Endothelial cell of umbilical vein (primary cell): ENCODE data around the gene ZNF662. TPM values are rescaled to one million over a fixed set of nuclear protein-coding genes. Genes with fewer than 3 reads are reported as not detected.

ENCODE experiments used
- BruUV-seq: library from RNA; stranded (reverse); fragments of 400-500 nt; replicated peaks from 2 replicates; lab custom pipeline; 2021; lab: Mats Ljungman, UMichigan
- CTCF ChIA-PET: fragments of 300-600, 350-600 bp; sonication (Branson Sonifier 250); formaldehyde crosslinking; loops from one replicate; lab custom pipeline; 2021; ENCODE audit warnings: antibody characterized with exemption, inconsistent platforms; lab: Charles Lee
- POLR2A ChIA-PET: fragments of 300-600, 350-600 bp; sonication (Branson Sonifier 250); formaldehyde crosslinking; loops from one replicate; lab custom pipeline; 2021; ENCODE audit warnings: antibody characterized with exemption, inconsistent platforms; lab: Charles Lee
- DNase-seq: peaks from one replicate; pipeline ENCODE4 v3.0.0-alpha.2; 2011; ENCODE audit warnings: low read depth, low spot score
- FAIRE-seq: peaks from 2 replicates; lab custom pipeline; 2011; peaks lifted over from hg19 to GRCh38; lab: Jason Lieb, UNC
- H2AFZ ChIP-seq: 2 replicates; pipeline ENCODE4 v1.6.0; 2012; ENCODE audit warnings: low read depth, low read length, control low read depth, inconsistent platforms
- H3K27ac ChIP-seq: 2 replicates; pipeline ENCODE4 v1.5.1; 2011; ENCODE audit warnings: low read depth, mild to moderate bottlenecking, control low read depth, low read length, moderate library complexity; ENCODE audit not compliant: insufficient read depth
- H3K27me3 ChIP-seq, 2 experiments: 2 replicates each; pipeline versions ENCODE4 v1.6.0 to v1.6.1; 2011; ENCODE audit warnings: low read length in 2 of 2, mixed read lengths in 1 of 2; ENCODE audit not compliant: control insufficient read depth in 2 of 2, insufficient read depth in 2 of 2
- H3K36me3 ChIP-seq, 2 experiments: 2 replicates in 1 of 2; 3 replicates in 1 of 2; pipeline ENCODE4 v1.5.1; 2011; ENCODE audit warnings: low read length in 2 of 2, mild to moderate bottlenecking in 1 of 2, moderate library complexity in 1 of 2; ENCODE audit not compliant: control insufficient read depth in 2 of 2, insufficient read depth in 2 of 2; ENCODE audit errors: extremely low read depth in 1 of 2
- H3K4me1 ChIP-seq: 3 replicates; pipeline ENCODE4 v1.5.1; 2011; ENCODE audit warnings: mild to moderate bottlenecking, low read length; ENCODE audit not compliant: control insufficient read depth, insufficient read depth; ENCODE audit errors: extremely low read depth
- H3K4me2 ChIP-seq: 2 replicates; pipeline ENCODE4 v1.6.1; 2011; ENCODE audit warnings: low read length, control low read depth, mixed read lengths; ENCODE audit not compliant: insufficient read depth
- H3K4me3 ChIP-seq, 3 experiments: fragments of 200-600 bp in 1 of 3; sonication (generic), shearing (Covaris generic) in 1 of 3; replicated peaks in 1 of 3; 2 replicates each; pipeline ENCODE4 v1.5.1; 2011 to 2016; ENCODE audit warnings: control low read depth in 3 of 3, low read length in 3 of 3, mild to moderate bottlenecking in 2 of 3, inconsistent platforms in 1 of 3, low read depth in 1 of 3, moderate library complexity in 1 of 3; ENCODE audit not compliant: insufficient read depth in 1 of 3
- H3K79me2 ChIP-seq: 2 replicates; pipeline ENCODE4 v1.6.0; 2012; ENCODE audit warnings: low read length, inconsistent platforms; ENCODE audit not compliant: control insufficient read depth, insufficient read depth
- H3K9ac ChIP-seq: replicated peaks from 2 replicates; pipeline ENCODE3; 2011; ENCODE audit warnings: low read length, control low read depth; ENCODE audit not compliant: insufficient read depth; ENCODE audit errors: extremely low read depth
- H3K9me1 ChIP-seq: replicated peaks from 3 replicates; pipeline ENCODE4 v1.6.0; 2011; ENCODE audit warnings: mild to moderate bottlenecking, low read length; ENCODE audit not compliant: control insufficient read depth, insufficient read depth; ENCODE audit errors: extremely low read depth
- H3K9me3 ChIP-seq: replicated peaks from 2 replicates; pipeline ENCODE4 v1.5.1; 2012; ENCODE audit warnings: low read length, inconsistent platforms; ENCODE audit not compliant: control insufficient read depth, insufficient read depth
- H4K20me1 ChIP-seq: replicated peaks from 2 replicates; pipeline ENCODE3; 2011; ENCODE audit warnings: mild to moderate bottlenecking, low read length; ENCODE audit not compliant: control insufficient read depth, insufficient read depth; ENCODE audit errors: extremely low read depth
- EZH2 ChIP-seq: IDR thresholded peaks from 2 replicates; pipeline ENCODE4 v1.6.1; 2012; ENCODE audit warnings: borderline replicate concordance, low read depth, mild to moderate bottlenecking, moderate library complexity, low read length, inconsistent platforms; ENCODE audit not compliant: severe bottlenecking
- FOS ChIP-seq: IDR thresholded peaks from 2 replicates; pipeline ENCODE4 v1.6.1; 2011; ENCODE audit warnings: mild to moderate bottlenecking, low read length, moderate library complexity, borderline replicate concordance; ENCODE audit not compliant: insufficient read depth
- GATA2 ChIP-seq: IDR thresholded peaks from 2 replicates; pipeline ENCODE4 v1.7.0; 2011; ENCODE audit warnings: low read depth, mild to moderate bottlenecking, moderate library complexity, mixed read lengths, low read length; ENCODE audit not compliant: insufficient read length, insufficient read depth
- JUN ChIP-seq: IDR thresholded peaks from 2 replicates; pipeline ENCODE4 v1.6.1; 2011; ENCODE audit warnings: borderline replicate concordance, low read depth; ENCODE audit not compliant: insufficient read length, insufficient read depth
- MAX ChIP-seq: IDR thresholded peaks from 2 replicates; pipeline ENCODE4 v1.6.1; 2011; ENCODE audit not compliant: insufficient read depth, insufficient read length
- MYC ChIP-seq: IDR thresholded peaks from one replicate; pipeline ENCODE4 v1.6.1; 2011; ENCODE audit warnings: mild to moderate bottlenecking, low read depth, low read length
- POLR2A ChIP-seq: IDR thresholded peaks from 2 replicates; pipeline ENCODE4 v1.6.1; 2012; ENCODE audit warnings: low read depth, mild to moderate bottlenecking, control low read depth, low read length
- POLR2AphosphoS5 ChIP-seq: IDR thresholded peaks from 2 replicates; pipeline ENCODE4 v1.6.1; 2012; ENCODE audit warnings: low read depth, mild to moderate bottlenecking, control low read depth, low read length, moderate library complexity; ENCODE audit not compliant: insufficient read depth
- dilution Hi-C: fragments of 300-500 bp; cut with MboI; formaldehyde crosslinking; loops from one replicate; pipeline ENCODE4 v1.15.0; 2019; ENCODE audit warnings: low sequenced_read_pairs; ENCODE audit not compliant: extremely low pct_ligation_motif_present
- intact Hi-C: fragments of 100-400 bp; cut with micrococcal nuclease; formaldehyde crosslinking; loops from one replicate; pipeline ENCODE4 v1.10.0; 2022
- polyA plus RNA-seq, 4 experiments: library from polyadenylated mRNA; depleted of rRNA in 3 of 4; stranded (reverse) in 3 of 4; unstranded in 1 of 4; fragments of >200 nt; gene quantifications; 2 replicates each; pipeline versions ENCODE4 v1.2.1 to v1.2.3, GENCODE V29; 2011 to 2012; ENCODE audit warnings: missing spikeins in 1 of 4
- total RNA-seq: library from RNA; stranded (reverse); gene quantifications from 2 replicates; pipeline ENCODE4 v1.2.3, GENCODE V29; 2021
- TF ChIP-seq, protein P1 (sequence below), 2 donors: IDR thresholded peaks; 1 replicate in 1 of 2; 2 replicates in 1 of 2; pipeline ENCODE4 v1.5.1; 2011; ENCODE audit warnings: low read length in 2 of 2, mild to moderate bottlenecking in 2 of 2, moderate library complexity in 2 of 2, control low read depth in 1 of 2, inconsistent platforms in 1 of 2, low read depth in 1 of 2; ENCODE audit not compliant: insufficient read depth in 1 of 2; ENCODE audit errors: extremely low read depth in 1 of 2

The ZNF662 gene
- total and polyA plus RNA-seq, 2 donors (not counting 3 experiments of a cell fraction or from before 2014, with no cell fraction given), result 0.84 to 4.3 TPM

DNA sequence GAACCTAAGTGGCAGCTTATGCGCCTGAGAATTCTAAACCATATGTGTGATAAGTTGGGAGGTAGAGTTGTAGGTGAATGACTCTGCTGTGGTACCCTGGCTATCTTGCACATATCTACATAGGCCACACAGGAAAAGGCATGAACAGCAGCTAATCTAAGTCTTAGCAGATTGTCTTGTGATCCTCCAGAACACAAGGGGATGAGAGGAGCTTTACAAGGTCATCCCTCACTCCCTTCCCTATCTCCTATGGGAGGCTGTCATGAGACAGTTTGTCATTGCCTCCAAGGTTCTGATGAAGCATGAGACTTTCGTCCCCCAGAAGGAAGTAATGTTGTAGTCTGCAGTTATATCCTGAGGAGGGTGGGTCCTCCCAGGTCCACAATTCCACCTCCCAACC is 3.7 kb upstream of the ZNF662 start:
- TF ChIP-seq POLR2AphosphoS5, result no peak
- TF ChIP-seq JUN, result no peak
- TF ChIP-seq EZH2, result no peak
- no peak for TF ChIP-seq MYC
- no peak for TF ChIP-seq POLR2A
- dilution Hi-C loops, result no loop called here
- no peaks in the 10 kb centered on the region for H3K79me2 ChIP-seq
- no peak overlapping the region for H3K9ac ChIP-seq
- H3K4me2 ChIP-seq, result no peak overlapping the region
- H3K27me3 ChIP-seq, result peaks cover 13 to 18% of the 10 kb centered on the region in 2 experiments
- H4K20me1 ChIP-seq, result no peaks in the 10 kb centered on the region
- BruUV-seq, result no TSS peak
- no peaks in the 10 kb centered on the region for H3K36me3 ChIP-seq
- H3K9me3 ChIP-seq, result no peaks in the 10 kb centered on the region
- POLR2A ChIA-PET, result no interaction called here
- DNase-seq (no peak), FAIRE-seq (no peak)
- H3K4me1 ChIP-seq, result no peaks in the 10 kb centered on the region
- CTCF ChIA-PET, result no interaction called here
- H3K27ac ChIP-seq, result no peak overlapping the region
- no peak overlapping the region for H3K4me3 ChIP-seq
- no peak overlapping the region for H2AFZ ChIP-seq
- intact Hi-C loops, result no loop called here
- H3K9me1 ChIP-seq, result no peaks in the 10 kb centered on the region

- TF ChIP-seq POLR2AphosphoS5 (no peak), EZH2 (no peak), GATA2 (no peak), FOS (no peak), MYC (no peak), POLR2A (no peak), JUN (no peak), MAX (no peak)
- TF ChIP-seq, protein P1, sequence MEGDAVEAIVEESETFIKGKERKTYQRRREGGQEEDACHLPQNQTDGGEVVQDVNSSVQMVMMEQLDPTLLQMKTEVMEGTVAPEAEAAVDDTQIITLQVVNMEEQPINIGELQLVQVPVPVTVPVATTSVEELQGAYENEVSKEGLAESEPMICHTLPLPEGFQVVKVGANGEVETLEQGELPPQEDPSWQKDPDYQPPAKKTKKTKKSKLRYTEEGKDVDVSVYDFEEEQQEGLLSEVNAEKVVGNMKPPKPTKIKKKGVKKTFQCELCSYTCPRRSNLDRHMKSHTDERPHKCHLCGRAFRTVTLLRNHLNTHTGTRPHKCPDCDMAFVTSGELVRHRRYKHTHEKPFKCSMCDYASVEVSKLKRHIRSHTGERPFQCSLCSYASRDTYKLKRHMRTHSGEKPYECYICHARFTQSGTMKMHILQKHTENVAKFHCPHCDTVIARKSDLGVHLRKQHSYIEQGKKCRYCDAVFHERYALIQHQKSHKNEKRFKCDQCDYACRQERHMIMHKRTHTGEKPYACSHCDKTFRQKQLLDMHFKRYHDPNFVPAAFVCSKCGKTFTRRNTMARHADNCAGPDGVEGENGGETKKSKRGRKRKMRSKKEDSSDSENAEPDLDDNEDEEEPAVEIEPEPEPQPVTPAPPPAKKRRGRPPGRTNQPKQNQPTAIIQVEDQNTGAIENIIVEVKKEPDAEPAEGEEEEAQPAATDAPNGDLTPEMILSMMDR (IDR thresholded peaks at IDR 0.05; ENCODE audit: extremely low read depth in 1 of 2, insufficient read depth in 1 of 2, low read depth in 1 of 2, low read length in 2 of 2), result no peak
- Histone ChIP-seq H4K20me1 (no peaks in the 10 kb centered on the region), H3K79me2 (no peaks in the 10 kb centered on the region), H3K27ac (no peak overlapping the region), H3K9ac (no peak overlapping the region), H3K36me3 (no peaks in the 10 kb centered on the region), H3K27me3 (peaks cover 14 to 18% of the 10 kb centered on the region in 2 experiments), H2AFZ (no peak overlapping the region), H3K9me3 (no peaks in the 10 kb centered on the region), H3K4me3 (no peak overlapping the region), H3K4me2 (no peak overlapping the region), H3K9me1 (no peaks in the 10 kb centered on the region), H3K4me1 (no peaks in the 10 kb centered on the region)
- ChIA-PET CTCF (no interaction called here), POLR2A (no interaction called here)
- BruUV-seq, result no TSS peak
- FAIRE-seq, result no peak
- no peak for DNase-seq
- dilution Hi-C loops (no loop called here), intact Hi-C loops (no loop called here)
Observed at GRCh38 chr3:42904076-42904475, 1.9 kb upstream of the ZNF662 start.
